HG03439 (cell line): Measurements from ENCODE around the gene RIMBP2.

Experiments
- ATAC-seq: cut with Tn5 transposase; IDR thresholded peaks from one replicate; pipeline ENCODE4 v1.9.1; 2021; ENCODE audit warnings: mild to moderate bottlenecking, moderate library complexity; ENCODE audit not compliant: unreplicated experiment

The RIMBP2 gene

DNA sequence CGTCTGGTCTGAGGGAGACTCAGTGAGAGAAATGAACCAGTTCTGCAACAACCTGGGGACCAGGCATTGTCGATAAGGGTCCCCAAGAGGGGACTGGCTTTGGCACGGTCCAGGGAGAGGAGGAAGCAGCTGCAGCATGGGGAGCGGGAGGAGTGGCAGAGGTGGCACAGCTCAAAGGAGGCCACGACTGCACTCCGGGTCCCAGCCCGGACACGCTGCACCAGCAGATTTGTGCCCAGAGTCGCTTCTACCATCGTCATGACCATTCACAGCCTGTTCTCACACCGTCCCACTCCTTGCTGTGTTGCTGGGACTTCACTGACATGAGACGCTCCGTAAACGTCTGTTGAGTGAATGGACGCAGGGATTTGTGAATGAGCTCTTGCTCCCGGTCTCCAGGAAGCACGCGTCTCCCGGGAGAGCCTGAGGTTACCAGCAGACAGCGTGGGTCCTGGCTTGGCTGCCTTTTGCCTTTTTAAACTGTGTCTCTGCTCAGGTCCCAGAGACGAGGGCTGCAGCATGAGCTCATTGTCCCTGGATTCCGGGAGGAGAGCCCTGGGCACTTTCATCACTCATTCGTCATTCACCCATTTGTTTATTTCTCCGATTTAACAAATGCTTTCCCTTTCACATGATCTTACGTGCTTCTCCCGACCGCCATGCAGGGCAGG is 241.4 kb downstream of the RIMBP2 start:
- no peak for ATAC-seq

DNA sequence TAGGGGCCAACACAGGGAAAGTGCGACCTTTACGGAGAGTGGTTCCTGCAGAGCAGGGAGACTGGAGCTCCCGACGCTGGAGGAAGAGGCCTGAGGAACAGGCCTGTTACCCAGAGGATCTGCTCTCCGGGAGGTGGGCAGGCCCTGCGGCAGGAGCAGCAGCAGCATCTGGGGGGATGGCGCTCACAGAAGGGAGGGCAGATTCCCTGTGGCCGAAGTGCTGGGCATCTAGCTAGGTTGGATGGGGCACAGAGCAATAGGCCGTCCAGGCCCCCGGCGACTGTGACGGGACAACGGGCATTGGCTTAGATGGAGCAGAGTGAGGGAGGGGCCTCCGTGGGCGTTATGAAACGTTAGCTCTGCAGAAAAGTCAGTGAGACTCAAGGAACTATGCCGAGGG is 242.8 kb downstream of the RIMBP2 start:
- no peak for ATAC-seq

DNA sequence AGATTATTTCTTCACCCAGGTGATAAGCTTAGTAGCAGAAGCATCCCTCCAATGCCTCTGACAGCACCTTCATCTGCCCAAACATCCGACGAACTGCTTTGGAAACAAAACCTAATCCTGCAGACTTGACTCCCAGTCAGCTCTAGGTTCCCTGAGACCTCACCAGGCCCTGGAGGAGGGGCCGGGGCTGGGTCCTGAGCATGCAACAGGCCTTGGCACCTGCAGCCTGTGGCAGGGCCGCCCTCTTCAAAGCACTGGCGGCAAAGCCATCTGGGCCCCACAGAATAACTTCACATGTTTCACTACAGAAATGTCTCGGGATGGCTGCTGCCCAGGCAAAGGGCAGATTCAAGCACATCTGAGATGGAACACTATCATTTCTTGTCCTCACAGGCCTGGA is 245.1 kb downstream of the RIMBP2 start:
- no peak for ATAC-seq

DNA sequence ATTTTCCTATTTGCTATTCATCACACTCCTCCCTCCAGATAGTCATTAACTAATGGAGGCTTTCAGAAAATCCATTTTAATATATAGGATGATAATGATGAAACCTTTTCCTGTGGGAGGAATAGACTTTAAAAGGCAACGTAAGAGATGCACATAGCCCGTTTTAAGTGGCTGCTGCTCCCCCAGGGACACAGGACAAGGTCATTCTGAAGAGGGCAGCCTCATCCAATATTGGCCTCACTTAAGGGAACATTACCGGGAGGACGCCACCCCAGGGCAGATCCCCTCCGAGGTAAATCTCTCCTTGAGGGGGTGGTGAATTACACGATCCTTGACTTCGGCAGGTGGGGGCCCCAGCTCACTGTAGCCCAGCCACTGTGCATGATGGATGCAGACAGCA is 246.5 kb downstream of the RIMBP2 start:
- ATAC-seq, result no peak

DNA sequence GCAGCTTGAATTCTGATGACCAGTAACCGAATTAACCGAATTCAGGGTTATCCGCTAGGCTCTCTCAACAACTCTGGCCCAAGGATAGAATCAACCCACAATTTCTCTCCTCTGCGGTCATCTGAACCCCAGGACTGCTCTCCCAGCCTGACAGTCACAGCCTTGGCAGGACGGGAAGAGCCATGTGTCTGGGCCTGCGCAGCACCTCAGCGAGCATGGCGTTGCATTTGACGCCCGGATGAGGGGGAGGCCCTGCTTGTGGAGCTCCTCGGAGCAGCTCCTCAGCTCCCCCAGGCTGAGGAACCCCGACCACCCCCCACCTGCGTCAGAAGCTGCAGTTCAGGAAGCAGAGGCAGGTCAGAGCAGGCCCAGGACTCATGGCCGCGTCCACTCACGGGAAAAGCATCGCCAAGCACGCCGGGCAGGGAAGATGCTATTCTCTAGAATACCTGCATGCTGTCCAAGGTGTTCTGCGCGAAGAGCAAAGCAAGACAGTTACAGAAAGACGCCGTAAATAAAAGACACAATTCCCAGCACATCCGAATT is 247.3 kb downstream of the RIMBP2 start:
- ATAC-seq, result no peak

DNA sequence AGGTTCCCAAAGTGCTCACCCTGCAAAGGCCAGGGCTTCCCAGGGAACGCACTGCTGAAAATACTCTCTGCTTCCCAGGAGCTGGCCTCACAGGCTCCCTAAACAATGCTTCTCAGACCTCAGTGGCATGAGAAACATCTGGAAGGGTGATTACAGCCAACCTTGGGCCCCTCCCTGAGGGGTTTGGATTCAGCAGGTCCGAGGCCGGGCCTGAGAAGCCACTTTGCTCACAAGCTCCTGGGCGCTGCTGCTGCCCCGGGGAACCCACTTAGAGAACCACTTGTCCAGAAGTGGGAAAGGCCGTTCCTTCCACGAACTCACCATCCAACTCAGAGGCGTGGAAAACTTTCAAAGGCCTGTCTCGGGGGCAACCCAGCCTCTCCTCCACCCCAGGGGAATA is 247.9 kb downstream of the RIMBP2 start:
- ATAC-seq, result no peak

DNA sequence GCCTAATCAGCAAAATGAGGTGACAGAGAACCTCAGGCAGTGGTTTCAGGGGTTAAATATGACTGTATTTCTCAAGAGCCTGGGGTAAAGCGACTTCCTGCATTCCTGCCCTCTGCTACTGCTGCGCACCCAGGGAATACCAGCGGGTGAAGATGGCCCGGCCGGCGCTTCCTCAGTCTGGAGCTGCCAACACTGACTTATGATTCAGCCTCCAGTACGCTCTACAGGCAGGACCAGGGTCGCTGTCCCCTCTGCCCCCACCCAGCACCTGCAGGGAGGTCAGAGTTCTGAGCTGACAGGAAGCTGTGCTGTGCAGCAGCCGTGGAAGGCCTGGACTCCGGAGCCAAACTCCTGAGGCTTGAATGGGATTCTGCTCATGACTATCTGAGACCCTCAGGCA is 250.5 kb downstream of the RIMBP2 start:
- ATAC-seq, result no peak

DNA sequence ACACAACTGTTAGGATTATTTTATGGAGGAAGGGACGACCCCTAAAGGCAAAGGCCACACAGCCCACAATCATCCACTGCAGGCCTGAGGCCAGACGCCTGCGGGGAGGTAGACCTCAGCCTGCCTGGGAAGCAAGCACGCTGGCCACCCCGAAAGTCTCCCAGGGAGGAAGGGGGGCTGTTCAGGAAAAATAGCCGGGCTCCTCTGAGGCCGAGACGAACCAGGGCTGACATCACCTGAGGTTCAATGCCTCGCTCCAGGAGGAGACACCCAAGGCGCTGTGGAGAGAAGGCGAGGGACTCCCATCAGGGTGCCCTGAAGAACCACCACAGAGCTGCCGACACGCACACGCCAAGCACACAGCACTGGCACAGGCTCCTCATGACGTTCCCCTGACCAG is 251.1 kb downstream of the RIMBP2 start:
- ATAC-seq, result no peak

DNA sequence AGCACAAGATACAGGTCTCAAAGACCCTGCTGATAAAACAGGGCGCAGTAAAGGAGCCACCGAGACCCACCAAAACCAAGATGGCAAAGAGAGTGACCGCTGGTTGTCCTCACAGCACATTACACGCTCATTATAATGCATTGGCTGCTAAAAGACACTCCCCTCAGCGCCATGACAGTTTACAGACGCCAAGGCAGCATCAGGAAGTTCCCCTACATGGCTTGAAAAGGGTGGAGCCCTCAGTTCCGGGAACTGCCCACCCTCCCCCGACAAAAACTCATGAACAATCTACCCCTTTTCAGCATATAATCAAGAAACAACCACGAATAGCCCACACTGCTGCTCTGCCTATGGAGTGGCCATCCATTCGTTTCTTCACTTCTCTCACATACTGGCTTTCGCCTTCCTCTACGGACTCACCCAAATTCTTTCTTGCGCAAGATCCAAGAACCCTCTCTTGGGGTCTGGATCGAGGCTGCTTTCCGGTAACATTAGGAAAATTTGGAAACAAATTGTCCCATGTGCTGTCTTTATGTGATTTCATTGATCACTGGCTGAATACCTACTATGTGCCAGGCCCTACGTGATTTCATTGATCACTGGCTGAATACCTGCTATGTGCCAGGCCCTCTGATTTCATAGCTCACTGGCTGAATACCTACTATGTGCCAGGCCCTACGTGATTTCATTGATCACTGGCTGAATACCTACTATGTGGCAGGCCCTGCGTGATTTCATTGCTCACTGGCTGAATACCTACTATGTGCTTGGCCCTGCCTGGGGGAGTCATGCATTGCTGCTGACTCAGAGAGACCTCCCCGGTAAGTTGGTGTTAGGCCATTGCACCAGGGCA is 252.1 kb downstream of the RIMBP2 start:
- ATAC-seq, result no peak

DNA sequence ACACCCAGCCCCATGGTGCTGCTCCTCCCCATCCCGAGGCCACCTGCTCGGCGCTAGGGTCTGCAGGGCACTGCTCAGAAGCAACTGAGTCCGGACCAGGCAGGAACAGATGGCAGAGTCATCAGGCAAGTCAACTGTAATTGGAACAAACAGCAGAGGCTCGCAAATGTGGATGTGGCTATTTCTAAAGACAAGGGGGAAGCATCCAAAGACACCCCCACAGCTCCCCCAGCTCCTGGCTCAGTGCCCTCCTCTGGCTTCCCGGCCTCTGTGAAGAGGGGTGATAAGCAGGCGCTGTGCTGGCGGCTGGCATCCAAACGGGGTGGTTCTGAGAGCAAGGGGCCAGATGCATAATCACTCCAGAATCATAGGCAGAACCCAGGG is 252.8 kb downstream of the RIMBP2 start:
- ATAC-seq, result no peak

DNA sequence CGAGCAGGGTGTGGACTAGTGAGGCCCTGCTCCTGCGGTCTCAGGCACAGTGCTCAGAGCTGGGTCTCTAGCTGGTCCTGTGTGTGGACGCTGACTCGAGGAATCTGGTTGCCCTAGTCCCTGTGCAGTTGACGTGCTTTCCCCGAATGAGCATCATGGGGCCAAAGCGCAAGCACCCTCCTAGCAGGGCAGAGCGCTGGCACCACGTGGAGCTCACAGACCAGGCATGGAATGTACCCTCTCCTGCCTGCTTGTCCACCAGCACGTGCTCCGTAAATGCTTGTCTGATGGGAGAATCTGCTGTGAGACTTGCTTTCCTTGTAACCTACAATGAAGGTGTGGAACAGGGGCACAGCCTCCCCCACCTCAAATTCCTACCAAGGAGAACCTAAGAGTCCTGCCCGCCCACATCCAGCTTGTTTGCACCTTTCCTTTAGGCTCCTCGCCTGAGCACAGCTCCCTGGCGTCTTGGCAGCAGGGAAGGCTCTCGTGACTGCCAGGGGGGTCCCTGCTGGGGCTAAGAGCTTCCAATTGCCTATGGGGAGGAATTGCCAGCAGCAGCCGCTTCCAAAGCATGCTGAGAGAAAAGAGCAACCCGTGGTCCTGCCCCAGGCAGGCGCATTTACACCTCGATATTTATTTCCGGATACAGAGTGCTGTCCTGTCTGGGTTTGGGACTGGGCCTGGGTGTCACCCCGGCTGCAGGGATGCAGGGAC is 253.4 kb downstream of the RIMBP2 start:
- ATAC-seq, result no peak

DNA sequence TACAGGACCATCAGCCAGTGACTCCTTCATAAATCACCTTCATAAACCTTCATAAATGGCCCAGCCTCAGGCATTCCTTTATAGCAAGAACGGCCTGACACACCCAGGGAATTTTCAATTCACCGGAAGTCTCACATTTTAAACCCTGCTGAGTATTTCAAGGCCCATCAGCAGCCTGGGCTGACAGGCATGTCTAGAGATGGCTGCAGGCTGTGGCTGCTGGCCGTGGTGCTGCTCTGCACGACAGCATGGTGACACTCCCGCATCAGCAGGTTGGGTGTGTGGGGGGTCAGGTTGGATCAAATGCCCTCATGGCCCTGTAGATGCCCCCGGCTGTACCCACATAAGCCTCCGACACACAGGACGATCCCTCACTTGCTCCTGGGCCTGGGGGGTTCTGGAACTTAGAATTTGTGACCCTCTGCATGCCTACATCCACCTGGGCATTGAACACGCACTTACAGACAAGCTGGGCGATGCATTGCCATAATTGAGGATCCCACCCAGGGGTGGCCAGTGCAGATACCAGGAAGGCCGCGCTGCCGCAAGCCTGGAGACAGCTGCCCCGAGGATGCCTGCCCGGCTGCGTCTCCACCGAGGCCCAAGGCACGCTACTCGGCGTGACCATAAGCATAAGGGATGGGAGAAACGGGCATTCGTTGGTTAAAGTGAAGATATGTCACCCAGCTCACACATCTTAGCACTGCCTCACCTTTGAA is 254.1 kb downstream of the RIMBP2 start:
- ATAC-seq, result no peak

DNA sequence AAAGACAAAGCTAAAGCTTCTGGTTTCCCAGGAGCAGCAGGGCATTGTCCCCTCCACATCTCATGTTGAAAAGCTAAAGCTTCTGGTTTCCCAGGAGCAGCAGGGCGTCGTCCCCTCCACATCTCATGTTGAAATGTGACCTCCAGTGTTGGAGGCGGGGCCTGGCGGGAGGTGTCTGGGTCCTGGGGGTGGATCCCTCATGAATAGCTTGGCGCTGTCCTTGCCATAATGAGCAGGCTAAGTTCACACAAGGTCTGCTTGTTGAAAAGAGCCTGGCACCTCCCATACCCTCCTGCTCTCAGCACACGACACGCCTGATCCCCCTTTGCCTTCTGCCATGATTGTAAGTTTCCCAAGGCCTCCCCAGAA is 254.7 kb downstream of the RIMBP2 start:
- no peak for ATAC-seq

DNA sequence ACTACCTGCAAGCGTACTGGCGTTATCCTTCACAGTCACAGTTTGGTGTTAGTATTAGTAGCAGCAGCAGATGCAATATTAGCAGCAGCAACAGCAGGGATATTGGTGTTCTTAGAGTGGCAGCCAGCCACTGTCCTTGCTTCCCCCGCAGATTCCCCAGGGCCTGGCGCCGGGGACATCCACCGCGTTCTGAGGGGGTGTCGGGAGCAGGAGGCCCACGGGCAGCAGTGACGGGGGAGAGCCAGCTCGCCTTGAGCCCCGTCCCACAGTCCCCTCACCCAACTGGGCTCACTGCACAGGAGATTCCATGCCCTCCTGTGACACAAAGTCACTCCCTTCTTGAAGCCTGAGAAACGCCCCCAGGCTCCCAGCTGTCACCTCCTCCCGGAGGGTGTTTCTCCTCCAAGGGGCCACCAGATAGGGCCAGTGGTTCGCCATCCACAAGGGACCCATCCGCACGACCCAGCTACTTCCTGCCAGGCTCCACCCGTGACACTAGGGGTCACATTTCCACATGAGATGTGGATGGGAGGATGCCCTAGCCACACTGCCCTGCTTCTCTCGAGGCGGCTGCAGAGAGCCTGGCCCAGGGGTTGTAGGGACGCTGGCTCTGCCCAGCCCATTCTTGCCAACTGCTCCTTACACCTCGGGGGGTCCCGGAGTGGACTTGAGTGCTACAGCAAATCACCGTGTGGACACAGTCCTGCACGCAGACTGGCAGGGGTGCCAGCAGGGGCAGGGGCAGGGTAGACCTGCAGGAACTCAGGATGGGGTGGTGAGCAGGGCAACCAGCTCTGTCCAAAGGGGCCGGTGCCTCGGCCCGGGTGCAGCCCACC is 255.3 kb downstream of the RIMBP2 start:
- no peak for ATAC-seq

DNA sequence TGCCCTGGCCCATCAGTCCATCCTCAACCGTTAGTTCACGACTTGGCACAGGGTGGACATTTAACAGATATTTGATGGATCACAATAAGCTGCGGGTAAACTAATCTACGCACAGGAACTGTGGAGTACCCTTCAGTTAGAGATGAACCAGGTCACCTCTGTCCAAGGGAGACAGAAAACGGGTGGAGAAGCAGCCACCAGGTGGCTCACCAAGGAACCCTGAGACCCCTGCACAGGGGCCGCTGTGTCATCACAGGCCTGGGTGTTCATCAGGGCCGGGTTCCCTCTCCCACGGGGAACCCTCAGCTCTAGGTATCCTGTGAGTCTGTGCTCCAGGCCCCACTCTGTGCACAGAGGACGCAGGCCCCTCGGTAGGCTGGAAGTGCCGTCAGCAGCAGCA is 256.2 kb downstream of the RIMBP2 start:
- no peak for ATAC-seq

DNA sequence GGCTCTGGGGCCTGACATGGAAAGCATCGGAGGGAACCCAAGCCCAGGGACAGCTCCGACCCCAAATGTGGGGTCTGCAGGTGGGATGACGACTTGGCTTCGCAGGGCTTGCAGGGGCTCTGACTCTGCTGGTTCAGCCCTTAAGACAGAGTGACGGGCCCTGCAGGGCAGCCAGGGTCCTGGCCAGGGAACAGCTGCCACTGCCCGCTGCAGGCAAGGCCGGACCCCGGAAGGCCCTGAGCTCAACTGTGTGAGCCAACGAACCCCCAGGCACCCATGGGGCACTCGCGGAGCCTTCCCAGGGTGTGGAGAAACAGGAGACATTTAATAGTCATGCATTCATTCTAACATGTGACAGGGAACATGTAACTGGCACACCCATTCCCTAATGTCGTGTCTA is 257.8 kb downstream of the RIMBP2 start:
- ATAC-seq, result no peak

DNA sequence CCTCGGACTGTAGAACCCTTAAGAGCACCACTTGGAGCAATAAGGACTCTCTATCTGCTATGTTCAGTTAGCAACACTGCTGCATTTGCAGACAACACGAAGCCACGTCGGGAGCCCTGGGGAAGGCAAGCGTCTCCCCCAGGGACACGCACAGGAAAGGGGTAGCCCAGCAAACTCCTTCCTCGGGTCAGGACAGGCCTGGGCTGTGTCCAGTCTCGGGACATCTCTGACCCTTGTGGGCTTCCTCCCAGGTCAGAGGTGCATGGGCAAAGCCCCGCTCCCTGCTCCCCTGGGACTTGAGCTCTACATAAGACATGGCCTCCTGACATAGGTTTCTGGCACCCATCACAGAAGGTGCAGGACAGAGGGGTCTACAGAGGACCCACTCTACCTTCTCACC is 258.9 kb downstream of the RIMBP2 start:
- no peak for ATAC-seq

DNA sequence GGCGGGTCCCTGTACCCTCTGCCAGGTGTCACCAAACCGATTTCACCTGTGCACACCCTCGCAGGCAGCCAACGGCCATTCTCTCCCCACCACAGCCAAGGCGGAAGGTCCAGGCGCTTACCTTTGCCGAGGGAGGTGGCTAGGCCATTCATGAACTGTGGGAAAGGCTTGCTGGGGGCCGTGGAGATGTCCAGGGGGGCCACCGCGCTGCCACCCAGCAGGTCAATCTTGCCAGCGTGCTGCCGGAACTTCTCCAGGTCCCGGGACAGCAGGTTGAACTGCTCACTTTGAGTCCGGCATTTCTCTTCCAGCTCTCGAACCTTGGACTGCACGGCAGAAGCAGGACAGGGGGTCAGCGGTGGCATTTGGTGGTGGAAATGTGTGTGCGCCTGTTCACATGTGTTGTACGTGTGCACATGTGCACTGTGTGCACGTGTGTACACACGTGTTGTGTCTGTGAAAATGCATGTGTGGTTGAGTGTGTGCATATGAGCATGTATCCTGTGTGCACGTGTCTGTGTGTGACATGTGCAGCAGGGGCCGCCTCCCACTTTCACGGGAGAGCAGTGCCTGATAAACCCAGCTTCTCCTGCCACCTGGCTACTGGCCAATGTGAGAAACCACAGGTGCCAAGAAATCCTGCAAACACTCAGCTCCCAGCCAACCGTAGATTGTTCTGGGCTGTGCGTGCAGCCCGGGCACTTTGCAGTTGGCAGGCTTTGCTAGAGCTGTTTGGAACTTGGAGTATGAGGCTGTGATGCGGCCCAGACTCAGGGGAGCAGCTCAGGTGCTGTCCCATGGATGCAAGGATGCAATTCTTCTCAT is 259.5 kb downstream of the RIMBP2 start:
- no peak for ATAC-seq

DNA sequence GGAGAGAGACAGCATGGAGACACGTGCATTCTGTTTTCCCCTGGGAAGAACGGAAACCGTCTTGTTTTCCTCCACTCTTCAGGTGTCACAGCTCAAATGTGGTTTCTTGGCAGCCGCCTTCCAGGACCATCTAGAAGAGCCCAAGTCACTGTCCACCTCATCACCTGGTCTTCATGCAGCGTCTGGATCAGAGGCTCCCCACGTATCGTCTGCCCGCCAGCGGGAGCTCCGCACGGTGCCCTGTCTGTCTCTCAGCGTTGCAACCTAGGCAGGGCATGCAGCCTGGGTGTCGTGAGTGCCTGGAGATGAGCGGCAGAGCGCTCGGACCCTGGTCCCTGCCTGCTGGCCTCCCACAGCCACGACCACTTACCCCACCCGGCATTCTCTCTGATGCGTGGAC is 260.9 kb downstream of the RIMBP2 start:
- ATAC-seq, result no peak
